ENCODE results near the gene TMEFF1.
A peak's percentile ranks its signal among the peaks of the same experiment; 100 is the strongest.

- TF ChIP-seq POLR2A (IDR thresholded peaks at IDR 0.05; ENCODE audit: control extremely low read depth in 1 of 2, low read depth in 2 of 2, low read length in 2 of 2) (no peak), POLR2AphosphoS5 (IDR thresholded peaks at IDR 0.05; ENCODE audit: low read depth, low read length) (no peak), CTCF (IDR thresholded peaks at IDR 0.05; ENCODE audit: control extremely low read depth in 1 of 3, insufficient read depth in 1 of 3, low read depth in 1 of 3, low read length in 3 of 3) (peak in 2 of 3 experiments; percentile 74 to 82; a peak in 3 of 4 replicates)
Observed at GRCh38 chr9:100437860-100438805, 34.8 kb upstream of the TMEFF1 start.
